GM23338 (cell line): ENCODE results near the gene HSBP1. TPM values are rescaled to one million over a fixed set of nuclear protein-coding genes. Genes with fewer than 3 reads are reported as not detected.
A peak's percentile ranks its signal among the peaks of the same experiment; 100 is the strongest.

ENCODE experiments used
- ATAC-seq: fragments of 200-7000 bp; cut with Tn5 transposase; 3 replicates; pipeline ENCODE4 v1.9.1; 2020
- DNase-seq: peaks from one replicate; pipeline ENCODE4 v3.0.0-alpha.2; 2015; ENCODE audit warnings: low spot score
- H2AFZ ChIP-seq: fragments of 200-600 bp; sonication (generic); 2 replicates; pipeline ENCODE4 v1.8.0; 2016; ENCODE audit warnings: antibody characterized with exemption, mild to moderate bottlenecking, moderate library complexity
- H3F3A ChIP-seq: fragments of 200-600 bp; sonication (generic); replicated peaks from 2 replicates; pipeline ENCODE4 v1.8.0; 2017; ENCODE audit warnings: antibody characterized with exemption, mixed run types, low read depth
- H3K27ac ChIP-seq: fragments of 200-600 bp; sonication (generic); 2 replicates; pipeline ENCODE4 v1.6.1; 2016; ENCODE audit warnings: low read depth
- H3K27me3 ChIP-seq: fragments of 200-600 bp; sonication (generic); 2 replicates; pipeline ENCODE4 v1.8.0; 2016; ENCODE audit warnings: mild to moderate bottlenecking, mixed run types, moderate library complexity; ENCODE audit not compliant: insufficient read depth
- H3K36me3 ChIP-seq: fragments of 200-600 bp; sonication (generic); 2 replicates; pipeline ENCODE4 v1.8.0; 2016; ENCODE audit warnings: mild to moderate bottlenecking; ENCODE audit not compliant: insufficient read depth
- H3K4me1 ChIP-seq: fragments of 200-600 bp; sonication (generic); 2 replicates; pipeline ENCODE4 v1.8.0; 2016; ENCODE audit warnings: mild to moderate bottlenecking, moderate library complexity; ENCODE audit not compliant: insufficient read depth
- H3K4me2 ChIP-seq: fragments of 200-600 bp; sonication (generic); 2 replicates; pipeline ENCODE4 v1.7.1; 2017; ENCODE audit warnings: mixed run types
- H3K4me3 ChIP-seq: fragments of 200-600 bp; sonication (generic); 2 replicates; pipeline ENCODE4 v1.6.1; 2016; ENCODE audit warnings: mixed run types
- H3K79me2 ChIP-seq: fragments of 200-600 bp; sonication (generic); replicated peaks from 2 replicates; pipeline ENCODE4 v1.8.0; 2017; ENCODE audit warnings: mild to moderate bottlenecking; ENCODE audit not compliant: insufficient read depth
- H3K9me2 ChIP-seq: fragments of 200-600 bp; sonication (generic); 2 replicates; pipeline ENCODE4 v1.8.0; 2017; ENCODE audit not compliant: insufficient read depth
- H4K20me1 ChIP-seq: fragments of 200-600 bp; sonication (generic); replicated peaks from 2 replicates; pipeline ENCODE4 v1.8.0; 2017; ENCODE audit warnings: mild to moderate bottlenecking; ENCODE audit not compliant: insufficient read depth
- H3K27ac Mint-ChIP-seq: 2 replicates; pipeline ENCODE4 v1.8.0; 2020; ENCODE audit warnings: inconsistent platforms, mild to moderate bottlenecking, moderate library complexity, mixed read lengths
- H3K27me3 Mint-ChIP-seq: 3 replicates; pipeline ENCODE4 v1.8.0; 2022; ENCODE audit warnings: low read depth, mild to moderate bottlenecking, moderate library complexity, mixed read lengths, inconsistent platforms; ENCODE audit not compliant: insufficient read depth, poor library complexity
- H3K36me3 Mint-ChIP-seq: 3 replicates; pipeline ENCODE4 v1.8.0; 2021; ENCODE audit warnings: low read depth, mild to moderate bottlenecking, inconsistent platforms, moderate library complexity, mixed read lengths
- H3K4me1 Mint-ChIP-seq: 3 replicates; pipeline ENCODE4 v1.8.0; 2020; ENCODE audit warnings: mild to moderate bottlenecking, inconsistent platforms, mixed read lengths
- H3K4me3 Mint-ChIP-seq: 3 replicates; pipeline ENCODE4 v1.8.0; 2021; ENCODE audit warnings: moderate library complexity, mild to moderate bottlenecking, inconsistent platforms, mixed read lengths
- H3K9me3 Mint-ChIP-seq: 3 replicates; pipeline ENCODE4 v1.8.0; 2020; ENCODE audit warnings: moderate library complexity, mild to moderate bottlenecking, inconsistent platforms, mixed read lengths
- JUNB ChIP-seq: IDR thresholded peaks from one replicate; pipeline ENCODE4 v1.6.1; 2016; ENCODE audit warnings: antibody characterized with exemption; ENCODE audit not compliant: unreplicated experiment
- STAT1 ChIP-seq: IDR thresholded peaks from one replicate; pipeline ENCODE4 v1.6.1; 2016; ENCODE audit warnings: antibody characterized with exemption; ENCODE audit not compliant: unreplicated experiment
- polyA plus RNA-seq: library from polyadenylated mRNA; unstranded; fragments of >200 nt; fragmentation: Nextera tagmentation; extraction: Ambion mirVana; gene quantifications from 2 replicates; pipeline ENCODE4 v1.2.1, GENCODE V29; 2016
- total RNA-seq: library from RNA; depleted of rRNA; stranded (reverse); fragments of >200 nt; shearing (Covaris generic); gene quantifications from 2 replicates; pipeline ENCODE4 v1.2.3, GENCODE V29; 2014
- TF ChIP-seq, protein P1 (sequence below): IDR thresholded peaks from 2 replicates; pipeline ENCODE4 v1.6.1; 2016; ENCODE audit warnings: antibody characterized with exemption
- TF ChIP-seq, protein P2 (sequence below): fragments of 250-450 bp; sonication (Bioruptor Pico); IDR thresholded peaks from 2 replicates; pipeline ENCODE4 v1.5.0; 2020; ENCODE audit warnings: mild to moderate bottlenecking, moderate library complexity

Gene HSBP1
- total and polyA plus RNA-seq, 2 experiments from 2014 or later, result 71.0 to 817 TPM

DNA sequence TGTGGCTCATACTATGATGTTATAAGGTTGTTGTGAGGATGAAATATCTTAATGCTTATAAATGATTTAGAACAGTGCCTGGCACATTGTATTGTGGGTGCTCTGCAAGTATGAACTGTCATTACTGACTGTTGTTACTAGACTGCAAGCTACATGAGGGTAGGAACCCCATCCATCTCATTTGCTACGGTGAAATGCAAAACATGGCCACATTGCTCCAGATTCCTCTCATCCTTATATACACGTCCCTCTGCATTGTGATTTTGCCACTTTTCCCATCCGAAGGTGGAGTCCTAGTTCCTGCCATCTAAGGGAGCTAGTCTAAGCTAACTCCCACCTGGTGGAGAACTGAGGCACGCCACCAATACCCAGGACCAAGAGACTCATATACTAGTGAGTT lies 29.8 kb downstream of the HSBP1 start:
- H3K4me3 Mint-ChIP-seq, result no peak overlapping the region

More for the DNA sequence above, 29.8 kb downstream of the HSBP1 start:
- Mint-ChIP-seq H3K36me3 (peaks cover 9% of the 10 kb centered on the region), H3K4me1 (peaks cover 67% of the 10 kb centered on the region), H3K9me3 (peaks cover 18% of the 10 kb centered on the region), H3K27me3 (peaks cover 8% of the 10 kb centered on the region), H3K27ac (peak overlapping the region; percentile 90; the same call in 1 of the 2 replicates)
- H2AFZ ChIP-seq, result no peak overlapping the region
- no peak overlapping the region for H3K4me2 ChIP-seq
- TF ChIP-seq JUNB, result no peak
- TF ChIP-seq, protein P1, sequence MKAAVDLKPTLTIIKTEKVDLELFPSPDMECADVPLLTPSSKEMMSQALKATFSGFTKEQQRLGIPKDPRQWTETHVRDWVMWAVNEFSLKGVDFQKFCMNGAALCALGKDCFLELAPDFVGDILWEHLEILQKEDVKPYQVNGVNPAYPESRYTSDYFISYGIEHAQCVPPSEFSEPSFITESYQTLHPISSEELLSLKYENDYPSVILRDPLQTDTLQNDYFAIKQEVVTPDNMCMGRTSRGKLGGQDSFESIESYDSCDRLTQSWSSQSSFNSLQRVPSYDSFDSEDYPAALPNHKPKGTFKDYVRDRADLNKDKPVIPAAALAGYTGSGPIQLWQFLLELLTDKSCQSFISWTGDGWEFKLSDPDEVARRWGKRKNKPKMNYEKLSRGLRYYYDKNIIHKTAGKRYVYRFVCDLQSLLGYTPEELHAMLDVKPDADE, result no peak
- TF ChIP-seq, protein P2, sequence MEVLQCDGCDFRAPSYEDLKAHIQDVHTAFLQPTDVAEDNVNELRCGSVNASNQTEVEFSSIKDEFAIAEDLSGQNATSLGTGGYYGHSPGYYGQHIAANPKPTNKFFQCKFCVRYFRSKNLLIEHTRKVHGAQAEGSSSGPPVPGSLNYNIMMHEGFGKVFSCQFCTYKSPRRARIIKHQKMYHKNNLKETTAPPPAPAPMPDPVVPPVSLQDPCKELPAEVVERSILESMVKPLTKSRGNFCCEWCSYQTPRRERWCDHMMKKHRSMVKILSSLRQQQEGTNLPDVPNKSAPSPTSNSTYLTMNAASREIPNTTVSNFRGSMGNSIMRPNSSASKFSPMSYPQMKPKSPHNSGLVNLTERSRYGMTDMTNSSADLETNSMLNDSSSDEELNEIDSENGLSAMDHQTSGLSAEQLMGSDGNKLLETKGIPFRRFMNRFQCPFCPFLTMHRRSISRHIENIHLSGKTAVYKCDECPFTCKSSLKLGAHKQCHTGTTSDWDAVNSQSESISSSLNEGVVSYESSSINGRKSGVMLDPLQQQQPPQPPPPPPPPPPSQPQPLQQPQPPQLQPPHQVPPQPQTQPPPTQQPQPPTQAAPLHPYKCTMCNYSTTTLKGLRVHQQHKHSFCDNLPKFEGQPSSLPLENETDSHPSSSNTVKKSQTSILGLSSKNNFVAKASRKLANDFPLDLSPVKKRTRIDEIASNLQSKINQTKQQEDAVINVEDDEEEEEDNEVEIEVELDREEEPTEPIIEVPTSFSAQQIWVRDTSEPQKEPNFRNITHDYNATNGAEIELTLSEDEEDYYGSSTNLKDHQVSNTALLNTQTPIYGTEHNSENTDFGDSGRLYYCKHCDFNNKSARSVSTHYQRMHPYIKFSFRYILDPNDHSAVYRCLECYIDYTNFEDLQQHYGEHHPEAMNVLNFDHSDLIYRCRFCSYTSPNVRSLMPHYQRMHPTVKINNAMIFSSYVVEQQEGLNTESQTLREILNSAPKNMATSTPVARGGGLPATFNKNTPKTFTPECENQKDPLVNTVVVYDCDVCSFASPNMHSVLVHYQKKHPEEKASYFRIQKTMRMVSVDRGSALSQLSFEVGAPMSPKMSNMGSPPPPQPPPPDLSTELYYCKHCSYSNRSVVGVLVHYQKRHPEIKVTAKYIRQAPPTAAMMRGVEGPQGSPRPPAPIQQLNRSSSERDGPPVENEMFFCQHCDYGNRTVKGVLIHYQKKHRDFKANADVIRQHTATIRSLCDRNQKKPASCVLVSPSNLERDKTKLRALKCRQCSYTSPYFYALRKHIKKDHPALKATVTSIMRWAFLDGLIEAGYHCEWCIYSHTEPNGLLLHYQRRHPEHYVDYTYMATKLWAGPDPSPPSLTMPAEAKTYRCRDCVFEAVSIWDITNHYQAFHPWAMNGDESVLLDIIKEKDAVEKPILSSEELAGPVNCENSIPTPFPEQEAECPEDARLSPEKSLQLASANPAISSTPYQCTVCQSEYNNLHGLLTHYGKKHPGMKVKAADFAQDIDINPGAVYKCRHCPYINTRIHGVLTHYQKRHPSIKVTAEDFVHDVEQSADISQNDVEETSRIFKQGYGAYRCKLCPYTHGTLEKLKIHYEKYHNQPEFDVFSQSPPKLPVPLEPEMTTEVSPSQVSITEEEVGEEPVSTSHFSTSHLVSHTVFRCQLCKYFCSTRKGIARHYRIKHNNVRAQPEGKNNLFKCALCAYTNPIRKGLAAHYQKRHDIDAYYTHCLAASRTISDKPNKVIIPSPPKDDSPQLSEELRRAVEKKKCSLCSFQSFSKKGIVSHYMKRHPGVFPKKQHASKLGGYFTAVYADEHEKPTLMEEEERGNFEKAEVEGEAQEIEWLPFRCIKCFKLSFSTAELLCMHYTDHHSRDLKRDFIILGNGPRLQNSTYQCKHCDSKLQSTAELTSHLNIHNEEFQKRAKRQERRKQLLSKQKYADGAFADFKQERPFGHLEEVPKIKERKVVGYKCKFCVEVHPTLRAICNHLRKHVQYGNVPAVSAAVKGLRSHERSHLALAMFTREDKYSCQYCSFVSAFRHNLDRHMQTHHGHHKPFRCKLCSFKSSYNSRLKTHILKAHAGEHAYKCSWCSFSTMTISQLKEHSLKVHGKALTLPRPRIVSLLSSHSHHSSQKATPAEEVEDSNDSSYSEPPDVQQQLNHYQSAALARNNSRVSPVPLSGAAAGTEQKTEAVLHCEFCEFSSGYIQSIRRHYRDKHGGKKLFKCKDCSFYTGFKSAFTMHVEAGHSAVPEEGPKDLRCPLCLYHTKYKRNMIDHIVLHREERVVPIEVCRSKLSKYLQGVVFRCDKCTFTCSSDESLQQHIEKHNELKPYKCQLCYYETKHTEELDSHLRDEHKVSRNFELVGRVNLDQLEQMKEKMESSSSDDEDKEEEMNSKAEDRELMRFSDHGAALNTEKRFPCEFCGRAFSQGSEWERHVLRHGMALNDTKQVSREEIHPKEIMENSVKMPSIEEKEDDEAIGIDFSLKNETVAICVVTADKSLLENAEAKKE (CRISPR knock-in tag), result no peak
- TF ChIP-seq STAT1, result no peak
- no peak overlapping the region for H3K27ac ChIP-seq
- H3K4me1 ChIP-seq, result peaks cover 41% of the 10 kb centered on the region
- no peaks in the 10 kb centered on the region for H3K36me3 ChIP-seq
- no peaks in the 10 kb centered on the region for H3K9me2 ChIP-seq
- ATAC-seq, result no peak
- H3K4me3 ChIP-seq, result no peak overlapping the region
- 0 out of 2 replicates have a peak, but pooled peaks cover 3% of the 10 kb centered on the region for H3F3A ChIP-seq
- no peaks in the 10 kb centered on the region for H3K27me3 ChIP-seq
- no peak for DNase-seq
- H3K79me2 ChIP-seq, result no peaks in the 10 kb centered on the region
- no peaks in the 10 kb centered on the region for H4K20me1 ChIP-seq
